BE2C (cell line): ENCODE data around the gene KCTD10.
"Not testable (repeated sequence)": the region's sequence is repeated elsewhere in the genome, so short reads cannot be mapped to it uniquely, and the experiment has no call there.

Source experiments
- DNase-seq: peaks from one replicate; pipeline ENCODE4 v3.0.0-alpha.2; 2020
- H3K27me3 ChIP-seq: fragments of 250-450 bp; sonication (Bioruptor Pico); 2 replicates; pipeline ENCODE4 v1.5.1; 2020; ENCODE audit warnings: mild to moderate bottlenecking
- H3K36me3 ChIP-seq: fragments of 250-450 bp; sonication (Bioruptor Pico); 2 replicates; pipeline ENCODE4 v1.5.1; 2020; ENCODE audit warnings: mild to moderate bottlenecking
- H3K4me1 ChIP-seq: fragments of 250-450 bp; sonication (Bioruptor Pico); 2 replicates; pipeline ENCODE4 v1.5.1; 2020
- H3K4me3 ChIP-seq: 2 replicates; pipeline ENCODE4 v1.5.1; 2011; ENCODE audit warnings: low read depth, low read length
- H3K9me3 ChIP-seq: fragments of 250-450 bp; sonication (Bioruptor Pico); 2 replicates; pipeline ENCODE4 v1.5.1; 2020
- CTCF ChIP-seq: IDR thresholded peaks from 2 replicates; pipeline ENCODE4 v1.5.1; 2012; ENCODE audit warnings: mild to moderate bottlenecking, low read depth, low read length

Gene KCTD10

GRCh38 chr12:109432431-109432830, 44.7 kb downstream of the KCTD10 start:
- DNase-seq: no peak
- Histone ChIP-seq H3K4me1 (no peaks in the 10 kb centered on the region), H3K4me3 (no peak overlapping the region), H3K27me3 (no peaks in the 10 kb centered on the region), H3K9me3 (no peaks in the 10 kb centered on the region), H3K36me3 (no peaks in the 10 kb centered on the region)
- no peak for TF ChIP-seq CTCF

- Histone ChIP-seq H3K4me1 (no peaks in the 10 kb centered on the region), H3K4me3 (no peak overlapping the region), H3K36me3 (no peaks in the 10 kb centered on the region), H3K9me3 (no peaks in the 10 kb centered on the region), H3K27me3 (no peaks in the 10 kb centered on the region)
- TF ChIP-seq CTCF: no peak
- DNase-seq: no peak
These were observed 46.9 kb downstream of the KCTD10 start for GRCh38 chr12:109430244-109430643.

GRCh38 chr12:109428804-109429203, 48.3 kb downstream of the KCTD10 start:
- H3K9me3 ChIP-seq, H3K4me3 ChIP-seq, H3K4me1 ChIP-seq, DNase-seq, H3K27me3 ChIP-seq, H3K36me3 ChIP-seq: not testable (repeated sequence)

- TF ChIP-seq CTCF: peak; percentile 99
- no peaks in the 10 kb centered on the region for H3K36me3 ChIP-seq
These were observed 49.0 kb downstream of the KCTD10 start for GRCh38 chr12:109428037-109428629.

GRCh38 chr12:109423392-109423791, 53.7 kb downstream of the KCTD10 start:
- DNase-seq: no peak

More at GRCh38 chr12:109428037-109428629, 49.0 kb downstream of the KCTD10 start:
- DNase-seq: peak; percentile 87
- Histone ChIP-seq H3K4me1 (no peaks in the 10 kb centered on the region), H3K27me3 (no peaks in the 10 kb centered on the region), H3K9me3 (no peaks in the 10 kb centered on the region), H3K4me3 (no peak overlapping the region)

GRCh38 chr12:109422251-109422650, 54.8 kb downstream of the KCTD10 start:
- TF ChIP-seq CTCF: no peak
- Histone ChIP-seq H3K27me3 (no peaks in the 10 kb centered on the region), H3K4me3 (no peak overlapping the region), H3K36me3 (no peaks in the 10 kb centered on the region), H3K9me3 (no peaks in the 10 kb centered on the region), H3K4me1 (no peaks in the 10 kb centered on the region)
- no peak for DNase-seq

More at GRCh38 chr12:109423392-109423791, 53.7 kb downstream of the KCTD10 start:
- Histone ChIP-seq H3K9me3 (no peaks in the 10 kb centered on the region), H3K27me3 (no peaks in the 10 kb centered on the region), H3K4me1 (no peaks in the 10 kb centered on the region), H3K4me3 (no peak overlapping the region), H3K36me3 (no peaks in the 10 kb centered on the region)
- TF ChIP-seq CTCF: no peak
